Skeletal muscle satellite cell (primary cell): ENCODE results near the gene MMD.
"Not testable (repeated sequence)": the region's sequence is repeated elsewhere in the genome, so short reads cannot be mapped to it uniquely, and the experiment has no call there.

Source experiments
- H3K27me3 ChIP-seq: 2 replicates; pipeline ENCODE4 v1.7.0; 2013; ENCODE audit warnings: low read length; ENCODE audit not compliant: control insufficient read depth, insufficient read depth
- H3K36me3 ChIP-seq: 2 replicates; pipeline ENCODE4 v1.7.0; 2013; ENCODE audit warnings: mild to moderate bottlenecking, control low read depth, low read length; ENCODE audit not compliant: insufficient read depth
- H3K4me1 ChIP-seq: 2 replicates; pipeline ENCODE4 v1.7.0; 2013; ENCODE audit warnings: low read length; ENCODE audit not compliant: control insufficient read depth, insufficient read depth
- H3K4me2 ChIP-seq: 2 replicates; pipeline ENCODE4 v1.7.0; 2013; ENCODE audit warnings: mild to moderate bottlenecking, low read length
- H3K4me3 ChIP-seq: 2 replicates; pipeline ENCODE4 v1.7.0; 2013; ENCODE audit warnings: low read length
- H3K9ac ChIP-seq: 2 replicates; pipeline ENCODE4 v1.7.0; 2013; ENCODE audit warnings: mild to moderate bottlenecking, low read depth, low read length, moderate library complexity
- H3K9me3 ChIP-seq: replicated peaks from 2 replicates; pipeline ENCODE4 v1.7.0; 2013; ENCODE audit warnings: mild to moderate bottlenecking, control low read depth, low read length

Gene MMD

GRCh38 chr17:55432358-55433028 lies 10.9 kb upstream of the MMD start:
- Histone ChIP-seq H3K9ac (no peak overlapping the region), H3K4me1 (peaks cover 43% of the 10 kb centered on the region), H3K27me3 (no peaks in the 10 kb centered on the region), H3K4me3 (no peak overlapping the region), H3K36me3 (no peaks in the 10 kb centered on the region), H3K4me2 (no peak overlapping the region), H3K9me3 (no peaks in the 10 kb centered on the region)

- not testable (repeated sequence) for H3K27me3 ChIP-seq, H3K9me3 ChIP-seq, H3K36me3 ChIP-seq, H3K4me3 ChIP-seq, H3K4me2 ChIP-seq, H3K9ac ChIP-seq
- peaks cover 48% of the 10 kb centered on the region for H3K4me1 ChIP-seq
These were observed 10.3 kb upstream of the MMD start for GRCh38 chr17:55431914-55432313.

- peaks cover 50% of the 10 kb centered on the region for H3K4me1 ChIP-seq
- H3K27me3 ChIP-seq: no peaks in the 10 kb centered on the region
These were observed 9.1 kb upstream of the MMD start for GRCh38 chr17:55430541-55431288.

GRCh38 chr17:55427587-55427882 lies 5.9 kb upstream of the MMD start:
- Histone ChIP-seq H3K4me3 (no peak overlapping the region), H3K4me1 (peaks cover 22% of the 10 kb centered on the region), H3K36me3 (no peaks in the 10 kb centered on the region), H3K27me3 (peaks cover 22% of the 10 kb centered on the region), H3K9me3 (no peaks in the 10 kb centered on the region), H3K4me2 (no peak overlapping the region), H3K9ac (no peak overlapping the region)

More at GRCh38 chr17:55430541-55431288, 9.1 kb upstream of the MMD start:
- Histone ChIP-seq H3K9ac (no peak overlapping the region), H3K36me3 (no peaks in the 10 kb centered on the region), H3K4me2 (no peak overlapping the region), H3K9me3 (no peaks in the 10 kb centered on the region), H3K4me3 (no peak overlapping the region)

GRCh38 chr17:55426851-55427586 lies 5.4 kb upstream of the MMD start:
- H3K36me3 ChIP-seq: no peaks in the 10 kb centered on the region
- H3K9ac ChIP-seq: no peak overlapping the region
- peaks cover 23% of the 10 kb centered on the region for H3K4me1 ChIP-seq
- H3K27me3 ChIP-seq: peaks cover 22% of the 10 kb centered on the region
- no peak overlapping the region for H3K4me2 ChIP-seq
- no peak overlapping the region for H3K4me3 ChIP-seq
- H3K9me3 ChIP-seq: no peaks in the 10 kb centered on the region

- Histone ChIP-seq H3K9me3 (no peaks in the 10 kb centered on the region), H3K36me3 (no peaks in the 10 kb centered on the region), H3K4me2 (no peak overlapping the region), H3K4me3 (no peak overlapping the region), H3K27me3 (peaks cover 22% of the 10 kb centered on the region), H3K4me1 (peaks cover 14% of the 10 kb centered on the region), H3K9ac (no peak overlapping the region)
These were observed 3.4 kb upstream of the MMD start for GRCh38 chr17:55424893-55425540.

- peaks cover 22% of the 10 kb centered on the region for H3K27me3 ChIP-seq
These were observed 1.9 kb upstream of the MMD start for GRCh38 chr17:55423535-55423934.

GRCh38 chr17:55422828-55423164 lies 1.2 kb upstream of the MMD start:
- Histone ChIP-seq H3K27me3 (peaks cover 22% of the 10 kb centered on the region), H3K4me1 (peaks cover 14% of the 10 kb centered on the region)
- not testable (repeated sequence) for H3K4me2 ChIP-seq, H3K4me3 ChIP-seq, H3K9me3 ChIP-seq, H3K36me3 ChIP-seq, H3K9ac ChIP-seq

More at GRCh38 chr17:55423535-55423934, 1.9 kb upstream of the MMD start:
- H3K9ac ChIP-seq: no peak overlapping the region
- no peak overlapping the region for H3K4me2 ChIP-seq
- no peak overlapping the region for H3K4me3 ChIP-seq
- H3K4me1 ChIP-seq: peaks cover 14% of the 10 kb centered on the region
- no peaks in the 10 kb centered on the region for H3K9me3 ChIP-seq
- H3K36me3 ChIP-seq: no peaks in the 10 kb centered on the region

- H3K9ac ChIP-seq: peak overlapping the region; percentile 91
- H3K9me3 ChIP-seq: no peaks in the 10 kb centered on the region
- peak overlapping the region; percentile 99 for H3K4me3 ChIP-seq
- H3K4me2 ChIP-seq: peak overlapping the region; percentile 99
- H3K36me3 ChIP-seq: no peaks in the 10 kb centered on the region
- peaks cover 5% of the 10 kb centered on the region for H3K4me1 ChIP-seq
- H3K27me3 ChIP-seq: peaks cover 22% of the 10 kb centered on the region
These were observed 858 bp downstream of the MMD start for GRCh38 chr17:55420776-55421178.

- Histone ChIP-seq H3K4me2 (peak overlapping the region; percentile 99), H3K9ac (peak overlapping the region; percentile 91), H3K27me3 (peaks cover 19% of the 10 kb centered on the region), H3K4me1 (peaks cover 5% of the 10 kb centered on the region), H3K4me3 (peak overlapping the region; percentile 99), H3K36me3 (no peaks in the 10 kb centered on the region), H3K9me3 (no peaks in the 10 kb centered on the region)
These were observed 1.4 kb downstream of the MMD start for GRCh38 chr17:55420067-55420775.
